GM12878 (cell line): Measurements from ENCODE around the gene MYOCD. TPM values are rescaled to one million over a fixed set of nuclear protein-coding genes. Genes with fewer than 3 reads are reported as not detected.

Experiments used
- ATAC-seq: fragments of 200-7000 bp; cut with Tn5 transposase; 3 replicates; pipeline ENCODE4 v1.9.1; 2020; ENCODE audit warnings: mild to moderate bottlenecking, moderate library complexity
- BruUV-seq: library from RNA; stranded (reverse); fragments of 400-500 nt; replicated peaks from 2 replicates; lab custom pipeline; 2021; lab: Mats Ljungman, UMichigan
- CTCF ChIA-PET: fragments of 300-600 bp; sonication (Branson Sonifier 250); formaldehyde crosslinking; extraction: SDS; loops from one replicate; lab custom pipeline; 2021; ENCODE audit warnings: inconsistent platforms; lab: Yijun Ruan, JAX
- POLR2A ChIA-PET: fragments of 350-600 bp; formaldehyde crosslinking; extraction: SDS; loops from one replicate; lab custom pipeline; 2021; ENCODE audit warnings: inconsistent platforms; lab: Charles Lee
- RAD21 ChIA-PET: fragments of 300-600 bp; sonication (Branson Sonifier 250); formaldehyde crosslinking; loops from one replicate; lab custom pipeline; 2023; ENCODE audit warnings: antibody characterized with exemption; ENCODE audit not compliant: unreplicated experiment; lab: Charles Lee
- SMC1A ChIA-PET: fragments of 300-600 bp; sonication (Branson Sonifier 250); formaldehyde crosslinking; loops from one replicate; lab custom pipeline; 2023; ENCODE audit not compliant: unreplicated experiment, uncharacterized antibody; lab: Charles Lee
- DNase-seq: peaks from one replicate; pipeline ENCODE4 v3.0.0-alpha.2; 2011; ENCODE audit warnings: low read depth, low spot score
- FAIRE-seq: peaks from 3 replicates; lab custom pipeline; 2011; peaks lifted over from hg19 to GRCh38; lab: Jason Lieb, UNC
- H2AFZ ChIP-seq: 2 replicates; pipeline ENCODE4 v1.6.0; 2011; ENCODE audit warnings: low read depth, low read length, control low read depth; ENCODE audit not compliant: control insufficient read depth
- H3K27ac ChIP-seq: 2 replicates; pipeline ENCODE4 v1.5.1; 2011; ENCODE audit warnings: control low read depth; ENCODE audit not compliant: control insufficient read depth, insufficient read depth
- H3K27me3 ChIP-seq, 2 experiments: replicated peaks in 1 of 2; 2 replicates each; pipeline versions ENCODE4 v1.6.0 to v1.6.1; 2011; ENCODE audit warnings: low read length in 1 of 2; ENCODE audit not compliant: control insufficient read depth in 2 of 2, insufficient read depth in 2 of 2
- H3K36me3 ChIP-seq, 2 experiments: 2 replicates each; pipeline ENCODE4 v1.5.1; 2011; ENCODE audit warnings: low read length in 1 of 2; ENCODE audit not compliant: control insufficient read depth in 2 of 2, insufficient read depth in 2 of 2
- H3K4me1 ChIP-seq: 2 replicates; pipeline ENCODE4 v1.6.1; 2011; ENCODE audit warnings: mild to moderate bottlenecking, low read length, moderate library complexity, mixed read lengths; ENCODE audit not compliant: control insufficient read depth, insufficient read depth
- H3K4me2 ChIP-seq: 2 replicates; pipeline ENCODE4 v1.6.0; 2011; ENCODE audit warnings: control low read depth; ENCODE audit not compliant: control insufficient read depth, insufficient read depth
- H3K4me3 ChIP-seq: fragments of 200-600 bp; sonication (generic); 2 replicates; pipeline ENCODE4 v1.5.1; 2016
- H3K79me2 ChIP-seq: 2 replicates; pipeline ENCODE4 v1.6.0; 2011; ENCODE audit warnings: low read length; ENCODE audit not compliant: control insufficient read depth, insufficient read depth
- H3K9ac ChIP-seq: 2 replicates; pipeline ENCODE4 v1.8.0; 2011; ENCODE audit warnings: low read length, control low read depth, mixed read lengths; ENCODE audit not compliant: control insufficient read depth, insufficient read depth
- H3K9me3 ChIP-seq: replicated peaks from 3 replicates; pipeline ENCODE4 v1.5.1; 2011; ENCODE audit warnings: mild to moderate bottlenecking, low read length; ENCODE audit not compliant: control insufficient read depth, insufficient read depth
- H4K20me1 ChIP-seq: 2 replicates; pipeline ENCODE4 v1.6.0; 2011; ENCODE audit not compliant: control insufficient read depth, insufficient read depth
- BCL11A ChIP-seq: IDR thresholded peaks from 2 replicates; pipeline ENCODE4 v1.6.1; 2011; ENCODE audit warnings: low read depth, low read length
- ESRRA ChIP-seq: IDR thresholded peaks from 2 replicates; pipeline ENCODE4 v1.6.1; 2012; ENCODE audit warnings: mild to moderate bottlenecking, low read length, improper control_type of control experiment
- LARP7 ChIP-seq: fragments of 450-650 bp; IDR thresholded peaks from 2 replicates; pipeline ENCODE4 v1.6.1; 2017; ENCODE audit warnings: mild to moderate bottlenecking
- MXI1 ChIP-seq: fragments of 150-350 bp; IDR thresholded peaks from 2 replicates; pipeline ENCODE4 v1.6.1; 2011; ENCODE audit warnings: low read depth, mild to moderate bottlenecking, inconsistent platforms, low read length, improper control_type of control experiment
- NFIC ChIP-seq: IDR thresholded peaks from 2 replicates; pipeline ENCODE4 v1.6.1; 2012; ENCODE audit warnings: low read depth, mild to moderate bottlenecking, inconsistent platforms, low read length, moderate library complexity
- RAD21 ChIP-seq: IDR thresholded peaks from 2 replicates; pipeline ENCODE4 v1.6.1; 2011; ENCODE audit warnings: mild to moderate bottlenecking, low read depth, low read length, moderate library complexity; ENCODE audit not compliant: insufficient read depth
- RELA ChIP-seq: fragments of 450-650 bp; IDR thresholded peaks from 2 replicates; pipeline ENCODE4 v1.8.0; 2014; ENCODE audit warnings: borderline replicate concordance; ENCODE audit not compliant: partially characterized antibody
- SRF ChIP-seq, 2 experiments: IDR thresholded peaks; 2 replicates each; pipeline ENCODE4 v1.6.1; 2011; ENCODE audit warnings: low read depth in 2 of 2, low read length in 2 of 2, mild to moderate bottlenecking in 1 of 2, moderate library complexity in 1 of 2
- WRNIP1 ChIP-seq: IDR thresholded peaks from 2 replicates; pipeline ENCODE4 v1.6.1; 2011; ENCODE audit warnings: low read depth, low read length, improper control_type of control experiment, borderline replicate concordance
- ZBED1 ChIP-seq: IDR thresholded peaks from 2 replicates; pipeline ENCODE4 v1.6.1; 2016; ENCODE audit warnings: borderline replicate concordance
- ZNF384 ChIP-seq: IDR thresholded peaks from 2 replicates; pipeline ENCODE4 v1.6.1; 2012; ENCODE audit warnings: low read depth, mild to moderate bottlenecking, low read length, improper control_type of control experiment, borderline replicate concordance
- ZZZ3 ChIP-seq: IDR thresholded peaks from 2 replicates; pipeline ENCODE4 v1.6.1; 2011; ENCODE audit warnings: low read depth; ENCODE audit not compliant: control insufficient read depth, insufficient read length
- WGBS: methylation state at CpG from one replicate; pipeline ENCODE4 v1.1.6; 2016; ENCODE audit warnings: low lambda C conversion rate; ENCODE audit not compliant: insufficient replicate concordance, insufficient coverage; ENCODE audit errors: missing lambda C conversion rate; 5-methylcytosine and 5-hydroxymethylcytosine counted together
- in situ Hi-C: fragments of 300-500 bp; cut with MboI; formaldehyde crosslinking; loops from 9 replicates; pipeline ENCODE4 v1.14.3; 2018; ENCODE audit warnings: mixed read lengths
- intact Hi-C: fragments of 100-400 bp; cut with micrococcal nuclease; formaldehyde crosslinking; loops from one replicate; pipeline ENCODE4 v1.14.2; 2022; ENCODE audit not compliant: unreplicated experiment
- polyA plus RNA-seq, 11 experiments: library from polyadenylated mRNA; depleted of rRNA in 4 of 11; unstranded in 6 of 11; stranded (reverse) in 5 of 11; fragments of >200 nt; fragmentation: Nextera tagmentation in 4 of 11; fragmentation: Illumina TruSeq in 1 of 11; extraction: Ambion mirVana in 4 of 11; extraction: Trizol in 1 of 11; gene quantifications; 1 replicate in 1 of 11; 2 replicates in 10 of 11; pipeline versions ENCODE4 v1.2.1 to v1.2.3, GENCODE V29; 2011 to 2016; ENCODE audit warnings: inconsistent platforms in 2 of 11, missing spikeins in 2 of 11, low read depth in 1 of 11
- total RNA-seq, 4 experiments: library from RNA; depleted of rRNA in 3 of 4; stranded (reverse); fragments of >200 nt in 3 of 4; fragmentation: Illumina TruSeq in 1 of 4; extraction: Trizol in 1 of 4; gene quantifications; 2 replicates each; pipeline versions ENCODE4 v1.2.1 to v1.2.3, GENCODE V29; 2013 to 2021
- TF ChIP-seq, protein P1 (sequence below): fragments of 450-650 bp; IDR thresholded peaks from 2 replicates; pipeline ENCODE4 v1.6.1; 2016; ENCODE audit warnings: mild to moderate bottlenecking, moderate library complexity, borderline replicate concordance

Gene MYOCD
- total and polyA plus RNA-seq, 10 of the 15 experiments (the other 5 are each of a cell fraction or from before 2014, with no cell fraction given), result not detected

DNA sequence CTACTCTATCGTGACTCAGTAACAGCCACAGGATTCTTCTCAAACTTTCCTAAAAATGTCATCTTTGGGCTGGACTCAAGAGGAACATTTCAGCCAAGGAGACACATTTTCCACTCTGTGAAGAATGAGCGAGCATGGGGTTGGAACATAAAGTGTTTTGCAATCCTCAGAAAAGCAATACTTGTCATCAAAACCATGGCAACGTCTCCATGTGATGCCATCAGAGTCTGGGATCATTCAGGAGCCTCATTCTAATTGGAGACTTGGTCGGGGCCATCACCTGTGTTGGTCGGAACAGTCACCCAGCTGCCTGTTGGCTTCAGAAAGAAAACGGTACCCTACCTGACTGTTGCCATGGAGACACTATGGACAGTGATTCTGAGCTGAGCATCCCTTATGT lies 25.5 kb downstream of the MYOCD start:
- Histone ChIP-seq H3K79me2 (no peaks in the 10 kb centered on the region), H2AFZ (no peak overlapping the region), H4K20me1 (no peaks in the 10 kb centered on the region), H3K4me1 (no peaks in the 10 kb centered on the region), H3K4me2 (no peak overlapping the region), H3K27me3 (no peaks in the 10 kb centered on the region), H3K27ac (no peak overlapping the region), H3K9me3 (no peaks in the 10 kb centered on the region), H3K9ac (no peak overlapping the region), H3K4me3 (no peak overlapping the region), H3K36me3 (no peaks in the 10 kb centered on the region)
- in situ Hi-C loops, result no loop called here
- intact Hi-C loops, result no loop called here
- FAIRE-seq (no peak), DNase-seq (no peak), ATAC-seq (no peak)
- CTCF ChIA-PET, result no interaction called here
- no TSS peak for BruUV-seq
- RAD21 ChIA-PET, result no interaction called here
- no peak for TF ChIP-seq MXI1
- WGBS, result 21% methylated on average over 6 of the region's 6 CpGs
- SMC1A ChIA-PET, result interaction anchor here (1.2 to 1.7 kb wide), 2 partner anchors 18 to 356 kb away, joined by 3 to 4 read pairs; no protein-coding TSS in a partner anchor
- POLR2A ChIA-PET, result no interaction called here

- in situ Hi-C loops, result no loop called here
- POLR2A ChIA-PET, result no interaction called here
- Histone ChIP-seq H4K20me1 (no peaks in the 10 kb centered on the region), H3K9ac (no peak overlapping the region), H2AFZ (no peak overlapping the region), H3K27me3 (no peaks in the 10 kb centered on the region), H3K79me2 (no peaks in the 10 kb centered on the region), H3K36me3 (no peaks in the 10 kb centered on the region), H3K4me2 (no peak overlapping the region), H3K9me3 (no peaks in the 10 kb centered on the region), H3K27ac (no peak overlapping the region), H3K4me1 (no peaks in the 10 kb centered on the region), H3K4me3 (no peak overlapping the region)
- ATAC-seq (no peak), FAIRE-seq (no peak), DNase-seq (no peak)
- intact Hi-C loops, result no loop called here
- CTCF ChIA-PET, result no interaction called here
- RAD21 ChIA-PET, result no interaction called here
- SMC1A ChIA-PET, result no interaction called here
- WGBS, result 0% methylated on average over 1 of the region's 1 CpG
- BruUV-seq, result no TSS peak
- TF ChIP-seq, protein P1, sequence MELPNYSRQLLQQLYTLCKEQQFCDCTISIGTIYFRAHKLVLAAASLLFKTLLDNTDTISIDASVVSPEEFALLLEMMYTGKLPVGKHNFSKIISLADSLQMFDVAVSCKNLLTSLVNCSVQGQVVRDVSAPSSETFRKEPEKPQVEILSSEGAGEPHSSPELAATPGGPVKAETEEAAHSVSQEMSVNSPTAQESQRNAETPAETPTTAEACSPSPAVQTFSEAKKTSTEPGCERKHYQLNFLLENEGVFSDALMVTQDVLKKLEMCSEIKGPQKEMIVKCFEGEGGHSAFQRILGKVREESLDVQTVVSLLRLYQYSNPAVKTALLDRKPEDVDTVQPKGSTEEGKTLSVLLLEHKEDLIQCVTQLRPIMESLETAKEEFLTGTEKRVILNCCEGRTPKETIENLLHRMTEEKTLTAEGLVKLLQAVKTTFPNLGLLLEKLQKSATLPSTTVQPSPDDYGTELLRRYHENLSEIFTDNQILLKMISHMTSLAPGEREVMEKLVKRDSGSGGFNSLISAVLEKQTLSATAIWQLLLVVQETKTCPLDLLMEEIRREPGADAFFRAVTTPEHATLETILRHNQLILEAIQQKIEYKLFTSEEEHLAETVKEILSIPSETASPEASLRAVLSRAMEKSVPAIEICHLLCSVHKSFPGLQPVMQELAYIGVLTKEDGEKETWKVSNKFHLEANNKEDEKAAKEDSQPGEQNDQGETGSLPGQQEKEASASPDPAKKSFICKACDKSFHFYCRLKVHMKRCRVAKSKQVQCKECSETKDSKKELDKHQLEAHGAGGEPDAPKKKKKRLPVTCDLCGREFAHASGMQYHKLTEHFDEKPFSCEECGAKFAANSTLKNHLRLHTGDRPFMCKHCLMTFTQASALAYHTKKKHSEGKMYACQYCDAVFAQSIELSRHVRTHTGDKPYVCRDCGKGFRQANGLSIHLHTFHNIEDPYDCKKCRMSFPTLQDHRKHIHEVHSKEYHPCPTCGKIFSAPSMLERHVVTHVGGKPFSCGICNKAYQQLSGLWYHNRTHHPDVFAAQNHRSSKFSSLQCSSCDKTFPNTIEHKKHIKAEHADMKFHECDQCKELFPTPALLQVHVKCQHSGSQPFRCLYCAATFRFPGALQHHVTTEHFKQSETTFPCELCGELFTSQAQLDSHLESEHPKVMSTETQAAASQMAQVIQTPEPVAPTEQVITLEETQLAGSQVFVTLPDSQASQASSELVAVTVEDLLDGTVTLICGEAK, result no peak
- TF ChIP-seq BCL11A (no peak), SRF (IDR thresholded peaks at IDR 0.05; ENCODE audit: low read depth in 2 of 2, low read length in 2 of 2) (no peak), ZNF384 (no peak), ZBED1 (no peak), WRNIP1 (no peak), RAD21 (no peak), ZZZ3 (no peak), ESRRA (no peak), LARP7 (no peak), NFIC (no peak), RELA (no peak)
Observed at GRCh38 chr17:12693640-12694039, 27.9 kb downstream of the MYOCD start.
